ENCODE measurements around the gene ZNF563. TPM values are rescaled to one million over a fixed set of nuclear protein-coding genes. Genes with fewer than 3 reads are reported as not detected.
A peak's percentile ranks its signal among the peaks of the same experiment; 100 is the strongest.

ZNF563 gene
- total and polyA plus RNA-seq, 2 of the 8 experiments (the other 6 are each of a cell fraction or from before 2014, with no cell fraction given): 0.91 to 2.3 TPM

- TF ChIP-seq GABPA (IDR thresholded peaks at IDR 0.05; ENCODE audit: borderline replicate concordance, insufficient read depth, low read length): no peak
- TF ChIP-seq CTCF (IDR thresholded peaks at IDR 0.05; ENCODE audit: control extremely low read depth in 1 of 3, insufficient read depth in 1 of 3, low read depth in 1 of 3, low read length in 3 of 3): peak; percentile 40 to 76 (median 75)
- TF ChIP-seq, protein P1, sequence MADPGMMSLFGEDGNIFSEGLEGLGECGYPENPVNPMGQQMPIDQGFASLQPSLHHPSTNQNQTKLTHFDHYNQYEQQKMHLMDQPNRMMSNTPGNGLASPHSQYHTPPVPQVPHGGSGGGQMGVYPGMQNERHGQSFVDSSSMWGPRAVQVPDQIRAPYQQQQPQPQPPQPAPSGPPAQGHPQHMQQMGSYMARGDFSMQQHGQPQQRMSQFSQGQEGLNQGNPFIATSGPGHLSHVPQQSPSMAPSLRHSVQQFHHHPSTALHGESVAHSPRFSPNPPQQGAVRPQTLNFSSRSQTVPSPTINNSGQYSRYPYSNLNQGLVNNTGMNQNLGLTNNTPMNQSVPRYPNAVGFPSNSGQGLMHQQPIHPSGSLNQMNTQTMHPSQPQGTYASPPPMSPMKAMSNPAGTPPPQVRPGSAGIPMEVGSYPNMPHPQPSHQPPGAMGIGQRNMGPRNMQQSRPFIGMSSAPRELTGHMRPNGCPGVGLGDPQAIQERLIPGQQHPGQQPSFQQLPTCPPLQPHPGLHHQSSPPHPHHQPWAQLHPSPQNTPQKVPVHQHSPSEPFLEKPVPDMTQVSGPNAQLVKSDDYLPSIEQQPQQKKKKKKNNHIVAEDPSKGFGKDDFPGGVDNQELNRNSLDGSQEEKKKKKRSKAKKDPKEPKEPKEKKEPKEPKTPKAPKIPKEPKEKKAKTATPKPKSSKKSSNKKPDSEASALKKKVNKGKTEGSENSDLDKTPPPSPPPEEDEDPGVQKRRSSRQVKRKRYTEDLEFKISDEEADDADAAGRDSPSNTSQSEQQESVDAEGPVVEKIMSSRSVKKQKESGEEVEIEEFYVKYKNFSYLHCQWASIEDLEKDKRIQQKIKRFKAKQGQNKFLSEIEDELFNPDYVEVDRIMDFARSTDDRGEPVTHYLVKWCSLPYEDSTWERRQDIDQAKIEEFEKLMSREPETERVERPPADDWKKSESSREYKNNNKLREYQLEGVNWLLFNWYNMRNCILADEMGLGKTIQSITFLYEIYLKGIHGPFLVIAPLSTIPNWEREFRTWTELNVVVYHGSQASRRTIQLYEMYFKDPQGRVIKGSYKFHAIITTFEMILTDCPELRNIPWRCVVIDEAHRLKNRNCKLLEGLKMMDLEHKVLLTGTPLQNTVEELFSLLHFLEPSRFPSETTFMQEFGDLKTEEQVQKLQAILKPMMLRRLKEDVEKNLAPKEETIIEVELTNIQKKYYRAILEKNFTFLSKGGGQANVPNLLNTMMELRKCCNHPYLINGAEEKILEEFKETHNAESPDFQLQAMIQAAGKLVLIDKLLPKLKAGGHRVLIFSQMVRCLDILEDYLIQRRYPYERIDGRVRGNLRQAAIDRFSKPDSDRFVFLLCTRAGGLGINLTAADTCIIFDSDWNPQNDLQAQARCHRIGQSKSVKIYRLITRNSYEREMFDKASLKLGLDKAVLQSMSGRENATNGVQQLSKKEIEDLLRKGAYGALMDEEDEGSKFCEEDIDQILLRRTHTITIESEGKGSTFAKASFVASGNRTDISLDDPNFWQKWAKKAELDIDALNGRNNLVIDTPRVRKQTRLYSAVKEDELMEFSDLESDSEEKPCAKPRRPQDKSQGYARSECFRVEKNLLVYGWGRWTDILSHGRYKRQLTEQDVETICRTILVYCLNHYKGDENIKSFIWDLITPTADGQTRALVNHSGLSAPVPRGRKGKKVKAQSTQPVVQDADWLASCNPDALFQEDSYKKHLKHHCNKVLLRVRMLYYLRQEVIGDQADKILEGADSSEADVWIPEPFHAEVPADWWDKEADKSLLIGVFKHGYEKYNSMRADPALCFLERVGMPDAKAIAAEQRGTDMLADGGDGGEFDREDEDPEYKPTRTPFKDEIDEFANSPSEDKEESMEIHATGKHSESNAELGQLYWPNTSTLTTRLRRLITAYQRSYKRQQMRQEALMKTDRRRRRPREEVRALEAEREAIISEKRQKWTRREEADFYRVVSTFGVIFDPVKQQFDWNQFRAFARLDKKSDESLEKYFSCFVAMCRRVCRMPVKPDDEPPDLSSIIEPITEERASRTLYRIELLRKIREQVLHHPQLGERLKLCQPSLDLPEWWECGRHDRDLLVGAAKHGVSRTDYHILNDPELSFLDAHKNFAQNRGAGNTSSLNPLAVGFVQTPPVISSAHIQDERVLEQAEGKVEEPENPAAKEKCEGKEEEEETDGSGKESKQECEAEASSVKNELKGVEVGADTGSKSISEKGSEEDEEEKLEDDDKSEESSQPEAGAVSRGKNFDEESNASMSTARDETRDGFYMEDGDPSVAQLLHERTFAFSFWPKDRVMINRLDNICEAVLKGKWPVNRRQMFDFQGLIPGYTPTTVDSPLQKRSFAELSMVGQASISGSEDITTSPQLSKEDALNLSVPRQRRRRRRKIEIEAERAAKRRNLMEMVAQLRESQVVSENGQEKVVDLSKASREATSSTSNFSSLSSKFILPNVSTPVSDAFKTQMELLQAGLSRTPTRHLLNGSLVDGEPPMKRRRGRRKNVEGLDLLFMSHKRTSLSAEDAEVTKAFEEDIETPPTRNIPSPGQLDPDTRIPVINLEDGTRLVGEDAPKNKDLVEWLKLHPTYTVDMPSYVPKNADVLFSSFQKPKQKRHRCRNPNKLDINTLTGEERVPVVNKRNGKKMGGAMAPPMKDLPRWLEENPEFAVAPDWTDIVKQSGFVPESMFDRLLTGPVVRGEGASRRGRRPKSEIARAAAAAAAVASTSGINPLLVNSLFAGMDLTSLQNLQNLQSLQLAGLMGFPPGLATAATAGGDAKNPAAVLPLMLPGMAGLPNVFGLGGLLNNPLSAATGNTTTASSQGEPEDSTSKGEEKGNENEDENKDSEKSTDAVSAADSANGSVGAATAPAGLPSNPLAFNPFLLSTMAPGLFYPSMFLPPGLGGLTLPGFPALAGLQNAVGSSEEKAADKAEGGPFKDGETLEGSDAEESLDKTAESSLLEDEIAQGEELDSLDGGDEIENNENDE (IDR thresholded peaks at IDR 0.05; ENCODE audit: insufficient replicate concordance, low read length): no peak
- TF ChIP-seq JUND (IDR thresholded peaks at IDR 0.05; ENCODE audit: low read length): no peak
- TF ChIP-seq CHD1 (IDR thresholded peaks at IDR 0.05; ENCODE audit: low read depth, low read length): no peak
Measured at GRCh38 chr19:12365236-12366162, 32.1 kb upstream of the ZNF563 start, which contains the start of gene ZNF442 (continued).
